Measurements from ENCODE around the gene CAMK1. TPM values are rescaled to one million over a fixed set of nuclear protein-coding genes. Genes with fewer than 3 reads are reported as not detected.

CAMK1 gene
- polyA plus RNA-seq, 3 donors from 2014 or later = 15.4 to 29.0 (median 19.2) TPM

- Mint-ChIP-seq H3K4me3 (no peak overlapping the region), H3K9me3 (no peaks in the 10 kb centered on the region), H3K36me3 (peaks cover 24 to 48% (median 30%) of the 10 kb centered on the region in 3 donors), H3K27me3 (ENCODE audit: low read depth in 3 of 3) (peaks cover 4 to 5% (median 4%) of the 10 kb centered on the region in 3 donors), H3K4me1 (peaks cover 35 to 39% of the 10 kb centered on the region in 2 donors), H3K27ac (peak overlapping the region in 5 of 6 donors; percentile 33 to 66 (median 53))
- DNase-seq = no peak
Observed at GRCh38 chr3:9787714-9788113, 18.0 kb upstream of the CAMK1 start.

- Mint-ChIP-seq H3K27me3 (ENCODE audit: low read depth in 3 of 3) (peaks cover 0 to 3% (median 0%) of the 10 kb centered on the region in 3 donors), H3K27ac (peak overlapping the region in 4 of 6 donors; percentile 33 to 66 (median 48)), H3K36me3 (peaks cover 24 to 54% (median 30%) of the 10 kb centered on the region in 3 donors), H3K4me1 (peaks cover 41 to 45% of the 10 kb centered on the region in 2 donors), H3K9me3 (no peaks in the 10 kb centered on the region), H3K4me3 (no peak overlapping the region)
- DNase-seq = no peak
Observed at GRCh38 chr3:9786825-9787669, 17.3 kb upstream of the CAMK1 start.

GRCh38 chr3:9786209-9786739 is 16.5 kb upstream of the CAMK1 start:
- no peak overlapping the region for H3K4me3 Mint-ChIP-seq
- no peaks in the 10 kb centered on the region for H3K9me3 Mint-ChIP-seq
- no peak overlapping the region for H3K27ac Mint-ChIP-seq
- no peak for DNase-seq
- peaks cover 40 to 42% of the 10 kb centered on the region in 2 donors for H3K4me1 Mint-ChIP-seq
- H3K27me3 Mint-ChIP-seq (ENCODE audit: low read depth in 3 of 3) = peaks cover 0 to 3% (median 0%) of the 10 kb centered on the region in 3 donors
- peaks cover 24 to 56% (median 30%) of the 10 kb centered on the region in 3 donors for H3K36me3 Mint-ChIP-seq

- Mint-ChIP-seq H3K4me1 (peaks cover 40 to 41% of the 10 kb centered on the region in 2 donors), H3K36me3 (peaks cover 24 to 58% (median 30%) of the 10 kb centered on the region in 3 donors), H3K27ac (peak overlapping the region in 1 of 6 donors; percentile 30), H3K4me3 (no peak overlapping the region), H3K27me3 (ENCODE audit: low read depth in 3 of 3) (peaks cover 0 to 3% (median 0%) of the 10 kb centered on the region in 3 donors), H3K9me3 (no peaks in the 10 kb centered on the region)
- DNase-seq = no peak
Observed at GRCh38 chr3:9785602-9786001, 15.9 kb upstream of the CAMK1 start.

GRCh38 chr3:9784965-9785364 is 15.2 kb upstream of the CAMK1 start:
- H3K27me3 Mint-ChIP-seq (ENCODE audit: low read depth in 3 of 3) = peaks cover 0 to 4% (median 3%) of the 10 kb centered on the region in 3 donors
- peaks cover 20 to 52% (median 25%) of the 10 kb centered on the region in 3 donors for H3K36me3 Mint-ChIP-seq
- peaks cover 40 to 41% of the 10 kb centered on the region in 2 donors for H3K4me1 Mint-ChIP-seq
- no peak overlapping the region for H3K27ac Mint-ChIP-seq
- DNase-seq = no peak
- no peaks in the 10 kb centered on the region for H3K9me3 Mint-ChIP-seq
- no peak overlapping the region for H3K4me3 Mint-ChIP-seq

- DNase-seq = no peak
- no peak overlapping the region for H3K27ac Mint-ChIP-seq
- H3K36me3 Mint-ChIP-seq = peaks cover 17 to 43% (median 17%) of the 10 kb centered on the region in 3 donors
- H3K27me3 Mint-ChIP-seq (ENCODE audit: low read depth in 3 of 3) = peaks cover 6 to 7% (median 7%) of the 10 kb centered on the region in 3 donors
- H3K9me3 Mint-ChIP-seq = no peaks in the 10 kb centered on the region
- no peak overlapping the region for H3K4me3 Mint-ChIP-seq
- H3K4me1 Mint-ChIP-seq = peaks cover 48% of the 10 kb centered on the region in 2 donors
Observed at GRCh38 chr3:9783954-9784353, 14.2 kb upstream of the CAMK1 start.

GRCh38 chr3:9782770-9783169 is 13.0 kb upstream of the CAMK1 start:
- no peak for DNase-seq
- H3K4me3 Mint-ChIP-seq = no peak overlapping the region

GRCh38 chr3:9781978-9782603 is 12.3 kb upstream of the CAMK1 start:
- Mint-ChIP-seq H3K27me3 (ENCODE audit: low read depth in 3 of 3) (peaks cover 4 to 9% (median 6%) of the 10 kb centered on the region in 3 donors), H3K4me3 (peak overlapping the region in 3 of 5 donors; percentile 3 to 60 (median 33)), H3K36me3 (peaks cover 9 to 34% (median 10%) of the 10 kb centered on the region in 3 donors), H3K9me3 (no peaks in the 10 kb centered on the region), H3K27ac (peak overlapping the region; percentile 35 to 96 (median 80)), H3K4me1 (peaks cover 58 to 59% of the 10 kb centered on the region in 2 donors)
- DNase-seq = no peak

More at GRCh38 chr3:9782770-9783169, 13.0 kb upstream of the CAMK1 start:
- Mint-ChIP-seq H3K27me3 (ENCODE audit: low read depth in 3 of 3) (peaks cover 5 to 9% (median 6%) of the 10 kb centered on the region in 3 donors), H3K36me3 (peaks cover 15 to 41% (median 15%) of the 10 kb centered on the region in 3 donors), H3K9me3 (no peaks in the 10 kb centered on the region), H3K4me1 (peaks cover 58 to 59% of the 10 kb centered on the region in 2 donors), H3K27ac (peak overlapping the region in 4 of 6 donors; percentile 35 to 96 (median 68))

GRCh38 chr3:9781551-9781950 is 11.8 kb upstream of the CAMK1 start:
- H3K4me1 Mint-ChIP-seq = peaks cover 59 to 61% of the 10 kb centered on the region in 2 donors
- peak overlapping the region; percentile 90 to 96 (median 94) for H3K27ac Mint-ChIP-seq
- H3K27me3 Mint-ChIP-seq (ENCODE audit: low read depth in 3 of 3) = peaks cover 4 to 9% (median 6%) of the 10 kb centered on the region in 3 donors
- DNase-seq = no peak
- peak overlapping the region in 3 of 5 donors; percentile 20 to 56 (median 46) for H3K4me3 Mint-ChIP-seq
- H3K9me3 Mint-ChIP-seq = no peaks in the 10 kb centered on the region
- H3K36me3 Mint-ChIP-seq = peaks cover 10 to 30% (median 12%) of the 10 kb centered on the region in 3 donors

GRCh38 chr3:9780910-9781309 is 11.2 kb upstream of the CAMK1 start:
- Mint-ChIP-seq H3K27ac (peak overlapping the region; percentile 90 to 96 (median 94)), H3K9me3 (no peaks in the 10 kb centered on the region), H3K36me3 (peaks cover 8 to 26% (median 9%) of the 10 kb centered on the region in 3 donors), H3K27me3 (ENCODE audit: low read depth in 3 of 3) (peaks cover 4 to 9% (median 6%) of the 10 kb centered on the region in 3 donors), H3K4me3 (peak overlapping the region; percentile 42 to 69 (median 68)), H3K4me1 (peaks cover 54 to 63% of the 10 kb centered on the region in 2 donors)
- DNase-seq = no peak

GRCh38 chr3:9780458-9780812 is 10.7 kb upstream of the CAMK1 start:
- peaks cover 4 to 9% (median 6%) of the 10 kb centered on the region in 3 donors for H3K27me3 Mint-ChIP-seq (ENCODE audit: low read depth in 3 of 3)
- peak overlapping the region; percentile 42 to 69 (median 68) for H3K4me3 Mint-ChIP-seq
- H3K36me3 Mint-ChIP-seq = peaks cover 5 to 23% (median 7%) of the 10 kb centered on the region in 3 donors
- peak overlapping the region; percentile 90 to 96 (median 94) for H3K27ac Mint-ChIP-seq
- H3K4me1 Mint-ChIP-seq = peaks cover 54 to 63% of the 10 kb centered on the region in 2 donors
- no peak for DNase-seq
- H3K9me3 Mint-ChIP-seq = no peaks in the 10 kb centered on the region

GRCh38 chr3:9779721-9780457 is 10.1 kb upstream of the CAMK1 start:
- peaks cover 2 to 18% (median 4%) of the 10 kb centered on the region in 3 donors for H3K36me3 Mint-ChIP-seq
- peak; percentile 72 to 76 (median 76) for DNase-seq
- H3K4me3 Mint-ChIP-seq = peak overlapping the region; percentile 42 to 69 (median 68)
- H3K27me3 Mint-ChIP-seq (ENCODE audit: low read depth in 3 of 3) = peaks cover 4 to 9% (median 6%) of the 10 kb centered on the region in 3 donors
- peak overlapping the region; percentile 90 to 96 (median 94) for H3K27ac Mint-ChIP-seq
- H3K4me1 Mint-ChIP-seq = peaks cover 51 to 63% of the 10 kb centered on the region in 2 donors
- H3K9me3 Mint-ChIP-seq = no peaks in the 10 kb centered on the region

Data from immature natural killer cell (primary cell).